Measurements from ENCODE around the gene ATP1A4.

DNA sequence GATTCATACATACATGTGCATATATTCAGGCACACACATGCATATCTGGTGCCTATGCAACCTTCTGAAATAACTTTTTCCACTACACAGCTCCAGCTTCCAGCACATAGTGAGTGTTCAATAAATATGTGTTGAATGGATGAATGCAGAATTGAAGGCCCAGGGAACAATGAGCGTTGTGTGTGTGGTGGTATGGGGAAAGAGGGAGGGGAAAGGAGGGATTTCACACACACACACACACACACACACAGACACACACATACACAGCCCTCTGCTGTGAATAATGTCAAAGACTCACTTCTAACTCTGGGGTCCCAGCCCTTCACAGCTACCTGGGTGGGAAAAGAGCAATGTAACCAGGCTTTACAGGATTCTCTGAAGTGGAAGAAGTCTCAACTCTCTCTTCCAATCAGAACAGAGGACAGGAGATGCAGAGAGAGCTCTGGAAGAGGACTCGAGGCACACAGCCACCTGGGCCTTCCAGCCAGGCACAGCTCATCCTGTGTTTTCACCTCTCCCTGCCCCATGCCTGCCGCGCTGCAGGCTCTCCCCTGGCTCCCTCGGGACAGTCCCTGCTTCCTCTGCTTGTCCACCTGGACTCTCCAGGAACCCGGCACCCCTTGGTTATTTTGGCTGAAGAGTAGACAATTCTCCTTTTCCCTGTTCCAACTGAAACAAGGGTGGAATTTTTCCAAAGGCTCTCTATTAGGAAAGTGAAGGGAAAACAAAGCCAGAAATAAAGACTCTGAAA is 47.6 kb upstream of the ATP1A4 start:
- no peak for TF ChIP-seq POLR2A (IDR thresholded peaks at IDR 0.05)
- TF ChIP-seq POLR2AphosphoS5 (IDR thresholded peaks at IDR 0.05), result no peak
- TF ChIP-seq, protein P1, sequence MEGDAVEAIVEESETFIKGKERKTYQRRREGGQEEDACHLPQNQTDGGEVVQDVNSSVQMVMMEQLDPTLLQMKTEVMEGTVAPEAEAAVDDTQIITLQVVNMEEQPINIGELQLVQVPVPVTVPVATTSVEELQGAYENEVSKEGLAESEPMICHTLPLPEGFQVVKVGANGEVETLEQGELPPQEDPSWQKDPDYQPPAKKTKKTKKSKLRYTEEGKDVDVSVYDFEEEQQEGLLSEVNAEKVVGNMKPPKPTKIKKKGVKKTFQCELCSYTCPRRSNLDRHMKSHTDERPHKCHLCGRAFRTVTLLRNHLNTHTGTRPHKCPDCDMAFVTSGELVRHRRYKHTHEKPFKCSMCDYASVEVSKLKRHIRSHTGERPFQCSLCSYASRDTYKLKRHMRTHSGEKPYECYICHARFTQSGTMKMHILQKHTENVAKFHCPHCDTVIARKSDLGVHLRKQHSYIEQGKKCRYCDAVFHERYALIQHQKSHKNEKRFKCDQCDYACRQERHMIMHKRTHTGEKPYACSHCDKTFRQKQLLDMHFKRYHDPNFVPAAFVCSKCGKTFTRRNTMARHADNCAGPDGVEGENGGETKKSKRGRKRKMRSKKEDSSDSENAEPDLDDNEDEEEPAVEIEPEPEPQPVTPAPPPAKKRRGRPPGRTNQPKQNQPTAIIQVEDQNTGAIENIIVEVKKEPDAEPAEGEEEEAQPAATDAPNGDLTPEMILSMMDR (IDR thresholded peaks at IDR 0.05), result no peak

Data from stomach (tissue), 4 donors.